ENCODE data around the gene EIF3L. TPM values are rescaled to one million over a fixed set of nuclear protein-coding genes. Genes with fewer than 3 reads are reported as not detected.
"Not testable (repeated sequence)": the region's sequence is repeated elsewhere in the genome, so short reads cannot be mapped to it uniquely, and the experiment has no call there.

Gene EIF3L
- polyA plus RNA-seq (ENCODE audit: insufficient read length): 1,085 TPM
- long read RNA-seq, donor 1, transcript EIF3L-203 (13 exons, 3,220 nt): major isoform, 154 of 309 reads
- long read RNA-seq, donor 1, transcript EIF3L-209 (2 exons, 348 nt): minor isoform, 17 of 309 reads
- long read RNA-seq, donor 1, partial matches to known transcripts: 117 of 309 reads
- long read RNA-seq, donor 1, other reads (novel, unspliced or antisense): 17 of 309 reads
- long read RNA-seq, donor 2, transcript EIF3L-209 (2 exons, 348 nt): minor isoform, 8 of 260 reads
- long read RNA-seq, donor 2, transcript EIF3L-203 (13 exons, 3,220 nt): major isoform, 161 of 260 reads
- long read RNA-seq, donor 2, partial matches to known transcripts: 79 of 260 reads
- long read RNA-seq, donor 2, other reads (novel, unspliced or antisense): 9 of 260 reads
- long read RNA-seq, donor 3, transcript EIF3L-203 (13 exons, 3,220 nt): major isoform, 93 of 166 reads
- long read RNA-seq, donor 3, partial matches to known transcripts: 67 of 166 reads
- long read RNA-seq, donor 3, other reads (novel, unspliced or antisense): 0 of 166 reads
- long read RNA-seq, donor 4, transcript EIF3L-209 (2 exons, 348 nt): major isoform, 14 of 37 reads
- long read RNA-seq, donor 4, partial matches to known transcripts: 22 of 37 reads
- long read RNA-seq, donor 4, other reads (novel, unspliced or antisense): 0 of 37 reads
- long read RNA-seq, donor 5, transcript EIF3L-203 (13 exons, 3,220 nt): major isoform, 280 of 495 reads
- long read RNA-seq, donor 5, transcript EIF3L-209 (2 exons, 348 nt): minor isoform, 13 of 495 reads
- long read RNA-seq, donor 5, partial matches to known transcripts: 168 of 495 reads
- long read RNA-seq, donor 5, other reads (novel, unspliced or antisense): 28 of 495 reads
- long read RNA-seq, donor 6, transcript EIF3L-209 (2 exons, 348 nt): minor isoform, 22 of 280 reads
- long read RNA-seq, donor 6, transcript EIF3L-203 (13 exons, 3,220 nt): major isoform, 141 of 280 reads
- long read RNA-seq, donor 6, partial matches to known transcripts: 109 of 280 reads
- long read RNA-seq, donor 6, other reads (novel, unspliced or antisense): 5 of 280 reads
- long read RNA-seq, donor 7, transcript EIF3L-203 (13 exons, 3,220 nt): major isoform, 241 of 430 reads
- long read RNA-seq, donor 7, transcript EIF3L-209 (2 exons, 348 nt): minor isoform, 21 of 430 reads
- long read RNA-seq, donor 7, partial matches to known transcripts: 155 of 430 reads
- long read RNA-seq, donor 7, other reads (novel, unspliced or antisense): 12 of 430 reads
- long read RNA-seq, donor 8, transcript EIF3L-203 (13 exons, 3,220 nt): major isoform, 81 of 134 reads
- long read RNA-seq, donor 8, transcript EIF3L-209 (2 exons, 348 nt): minor isoform, 5 of 134 reads
- long read RNA-seq, donor 8, partial matches to known transcripts: 47 of 134 reads
- long read RNA-seq, donor 8, other reads (novel, unspliced or antisense): 0 of 134 reads

GRCh38 chr22:37849089-37849751, at the start of gene EIF3L:
Gene EIF3L, plus strand, starts transcription at chr22:37849419. Its CDS starts 31 bp downstream, at chr22:37849450.
- DNase-seq: peak; percentile 88

- not testable (repeated sequence) for DNase-seq
Measured at GRCh38 chr22:37799979-37800378, 49.2 kb upstream of the EIF3L start.

- DNase-seq: no peak
Measured at GRCh38 chr22:37801946-37802309, 47.3 kb upstream of the EIF3L start.

GRCh38 chr22:37802310-37803194, 46.7 kb upstream of the EIF3L start:
- peak; percentile 81 for DNase-seq

- no peak for DNase-seq
Measured at GRCh38 chr22:37803195-37803638, 46.0 kb upstream of the EIF3L start.

- DNase-seq: no peak
Measured at GRCh38 chr22:37803639-37804351, 45.4 kb upstream of the EIF3L start.

- DNase-seq: no peak
Measured at GRCh38 chr22:37804352-37804880, 44.8 kb upstream of the EIF3L start.

GRCh38 chr22:37804881-37805809, 44.1 kb upstream of the EIF3L start:
- DNase-seq: peak; percentile 86

- no peak for DNase-seq
Measured at GRCh38 chr22:37805810-37806277, 43.4 kb upstream of the EIF3L start.

- DNase-seq: no peak
Measured at GRCh38 chr22:37806409-37807333, 42.5 kb upstream of the EIF3L start.

GRCh38 chr22:37807410-37808293, 41.6 kb upstream of the EIF3L start, which contains the start of gene GCAT:
Gene GCAT, plus strand, starts transcription at chr22:37807934. Its CDS starts 34 bp downstream, at chr22:37807968.
- DNase-seq: peak; percentile 97

- no peak for DNase-seq
Measured at GRCh38 chr22:37808294-37808657, 40.9 kb upstream of the EIF3L start.

GRCh38 chr22:37809672-37810333, 39.4 kb upstream of the EIF3L start:
- DNase-seq: no peak

- no peak for DNase-seq
Measured at GRCh38 chr22:37811867-37812266, 37.4 kb upstream of the EIF3L start.
